ENCODE data around the gene HERPUD2. TPM values are rescaled to one million over a fixed set of nuclear protein-coding genes. Genes with fewer than 3 reads are reported as not detected.

Gene HERPUD2
- total and polyA plus RNA-seq, 2 of the 4 experiments (the other 2 are of a cell fraction) = 22.2 to 27.2 TPM

GRCh38 chr7:35738889-35739288, 44.0 kb upstream of the HERPUD2 start:
- no peak overlapping the region for H3K14ac ChIP-seq (replicated peaks; ENCODE audit: low read depth, low read length)
- CTCF ChIA-PET = no interaction called here

More at GRCh38 chr7:35738889-35739288, 44.0 kb upstream of the HERPUD2 start:
- Histone ChIP-seq H2BK120ac (ENCODE audit: low read depth, low read length) (no peak overlapping the region), H3K4me1 (ENCODE audit: control insufficient read depth, insufficient read depth, low read length) (no peaks in the 10 kb centered on the region), H3K9me3 (ENCODE audit: control insufficient read depth, insufficient read depth, low read length) (no peaks in the 10 kb centered on the region), H3K4ac (ENCODE audit: low read depth, low read length) (no peak overlapping the region), H4K5ac (ENCODE audit: low read depth, low read length) (no peak overlapping the region), H2BK5ac (ENCODE audit: low read depth, low read length, poor library complexity, severe bottlenecking) (no peak overlapping the region), H2BK20ac (ENCODE audit: low read depth, low read length) (no peak overlapping the region), H3K27ac (ENCODE audit: insufficient read depth, low read length) (no peak overlapping the region), H2AK9ac (replicated peaks; ENCODE audit: low read depth, low read length, poor library complexity) (no peak overlapping the region), H3K4me2 (ENCODE audit: low read depth, low read length) (no peak overlapping the region), H3K36me3 (ENCODE audit: control insufficient read depth, insufficient read depth, low read length) (no peaks in the 10 kb centered on the region), H3K9ac (ENCODE audit: low read depth, low read length) (no peak overlapping the region), H3K9me1 (ENCODE audit: insufficient read depth, low read length) (no peaks in the 10 kb centered on the region), H3K4me3 (ENCODE audit: insufficient read depth, low read depth, low read length) (no peak overlapping the region), H3K79me1 (ENCODE audit: low read depth in 1 of 2, low read length in 2 of 2) (no peaks in the 10 kb centered on the region), H3K23ac (ENCODE audit: low read depth, low read length) (no peak overlapping the region), H3K27me3 (ENCODE audit: control insufficient read depth, insufficient read depth, low read length) (no peaks in the 10 kb centered on the region), H3K56ac (ENCODE audit: extremely low read depth, insufficient read depth, low read length) (no peak overlapping the region), H4K8ac (ENCODE audit: low read depth in 2 of 2, low read length in 2 of 2) (no peak overlapping the region), H3K18ac (ENCODE audit: low read depth, low read length) (no peak overlapping the region), H2AK5ac (ENCODE audit: low read depth, low read length) (no peak overlapping the region), H2BK15ac (ENCODE audit: low read depth, low read length) (no peak overlapping the region), H4K20me1 (ENCODE audit: insufficient read depth, low read length) (no peaks in the 10 kb centered on the region), H2AFZ (replicated peaks; ENCODE audit: low read length, poor library complexity) (no peak overlapping the region), H4K91ac (ENCODE audit: insufficient read depth, low read depth, low read length) (no peak overlapping the region)
- POLR2A ChIA-PET (ENCODE audit: unreplicated experiment) = no interaction called here
- no peak for ATAC-seq (ENCODE audit: low read depth)
- dilution Hi-C loops (cut with HindIII; ENCODE audit: low sequenced_read_pairs, unreplicated experiment) (no loop called here), intact Hi-C loops (cut with micrococcal nuclease) (no loop called here), in situ Hi-C loops (cut with MboI; ENCODE audit: low sequenced_read_pairs) (no loop called here)
- WGBS, 2 experiments (ENCODE audit: extremely low coverage in 2 of 2, insufficient read length in 1 of 2) = no CpG with 5 or more reads among the region's 3 CpGs
- BruUV-seq (replicated peaks) = no TSS peak
- no peak for DNase-seq
- TF ChIP-seq NFE2L2 (IDR thresholded peaks at IDR 0.05; ENCODE audit: low read depth, low read length) (no peak), ELK1 (IDR thresholded peaks at IDR 0.05; ENCODE audit: borderline replicate concordance, low read depth, low read length) (no peak), SMC3 (IDR thresholded peaks at IDR 0.05; ENCODE audit: low read depth, low read length) (no peak), RCOR1 (IDR thresholded peaks at IDR 0.05; ENCODE audit: insufficient replicate concordance, low read length) (no peak), MXI1 (IDR thresholded peaks at IDR 0.05; ENCODE audit: borderline replicate concordance, low read depth, low read length) (no peak), RAD21 (IDR thresholded peaks at IDR 0.05; ENCODE audit: low read length) (no peak), MAZ (IDR thresholded peaks at IDR 0.05; ENCODE audit: borderline replicate concordance, low read depth, low read length) (no peak), USF2 (IDR thresholded peaks at IDR 0.05; ENCODE audit: low read depth, low read length) (no peak)
